Breast epithelium (tissue), 4 donors: Measurements from ENCODE around the gene COL15A1. TPM values are rescaled to one million over a fixed set of nuclear protein-coding genes. Genes with fewer than 3 reads are reported as not detected.

Experiments
- DNase-seq, 2 donors: peaks; one replicate each; pipeline ENCODE4 v3.0.0-alpha.2; 2019; ENCODE audit warnings: low spot score in 2 of 2
- H3K27ac ChIP-seq, 2 donors: fragments of 200-600 bp; sonication (generic) in 1 of 2; one replicate each; pipeline ENCODE4 v1.5.1; 2016 to 2019; ENCODE audit warnings: mild to moderate bottlenecking in 1 of 2
- H3K27me3 ChIP-seq, 2 donors: fragments of 200-600 bp; sonication (generic) in 1 of 2; one replicate each; pipeline versions ENCODE4 v1.5.1 to v1.6.0; 2017 to 2019; ENCODE audit warnings: control low read depth in 1 of 2, mild to moderate bottlenecking in 1 of 2
- H3K36me3 ChIP-seq: fragments of 200-600 bp; one replicate; pipeline ENCODE4 v1.5.1; 2019
- H3K4me1 ChIP-seq, 2 donors: fragments of 200-600 bp; sonication (generic); one replicate each; pipeline ENCODE4 v1.5.1; 2016 to 2019; ENCODE audit warnings: control low read depth in 1 of 2
- H3K4me3 ChIP-seq, 3 donors: fragments of 200-600 bp; sonication (generic); 1 replicate in 2 of 3; 2 replicates in 1 of 3; pipeline ENCODE4 v1.5.1; 2016 to 2019; ENCODE audit warnings: mild to moderate bottlenecking in 3 of 3, moderate library complexity in 2 of 3
- H3K9me3 ChIP-seq, 2 donors: fragments of 200-600 bp; sonication (generic) in 1 of 2; one replicate each; pipeline ENCODE4 v1.5.1; 2016 to 2019; ENCODE audit warnings: control low read depth in 1 of 2
- CTCF ChIP-seq, 3 donors: fragments of 450-650 bp; IDR thresholded peaks; one replicate each; pipeline ENCODE4 v1.5.1; 2016 to 2017; ENCODE audit warnings: antibody characterized with exemption in 3 of 3, mild to moderate bottlenecking in 3 of 3, moderate library complexity in 3 of 3
- POLR2A ChIP-seq: fragments of 450-650 bp; IDR thresholded peaks from one replicate; pipeline ENCODE4 v1.6.1; 2016; ENCODE audit warnings: antibody characterized with exemption, mild to moderate bottlenecking, moderate library complexity
- POLR2AphosphoS5 ChIP-seq, 3 donors: sonication (generic); formaldehyde crosslinking; IDR thresholded peaks; one replicate each; pipeline ENCODE4 v1.6.1; 2017; ENCODE audit warnings: antibody characterized with exemption in 3 of 3
- intact Hi-C: fragments of 100-400 bp; cut with DNase I; formaldehyde crosslinking; loops from one replicate; pipeline ENCODE4 v1.15.1; 2023; ENCODE audit warnings: low total_unique reads
- total RNA-seq, 3 donors: library from RNA; depleted of rRNA; stranded (reverse); fragments of >200 nt; gene quantifications; one replicate each; pipeline ENCODE4 v1.1.0, GENCODE V29; 2016

COL15A1 gene
- total RNA-seq, 3 donors from 2014 or later = 13.9 to 47.8 (median 32.4) TPM

DNA sequence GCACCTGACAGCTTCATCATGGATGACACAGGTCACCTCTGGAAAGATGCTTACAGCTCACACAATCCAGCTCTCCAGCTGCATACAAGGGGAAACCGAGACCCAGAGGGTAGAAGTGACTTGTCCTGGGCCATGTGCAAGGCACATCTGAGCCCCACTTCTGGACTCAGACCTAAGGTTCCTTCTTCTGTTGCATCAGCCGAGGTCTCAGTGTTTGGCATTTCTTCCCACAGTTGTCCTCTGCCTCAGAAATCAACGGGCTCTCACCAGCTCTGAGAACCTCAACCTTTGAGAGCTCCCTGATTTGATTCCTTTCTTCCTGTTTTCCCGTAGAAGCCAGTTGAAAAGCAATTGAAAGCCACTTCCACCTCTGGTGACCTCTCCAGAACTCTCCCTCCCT lies 38.7 kb upstream of the COL15A1 start:
- intact Hi-C loops = no loop called here
- Histone ChIP-seq H3K4me3 (no peak overlapping the region), H3K36me3 (no peaks in the 10 kb centered on the region), H3K27ac (no peak overlapping the region), H3K27me3 (no peaks in the 10 kb centered on the region), H3K4me1 (no peaks in the 10 kb centered on the region), H3K9me3 (no peaks in the 10 kb centered on the region)
- TF ChIP-seq POLR2A = no peak
- no peak for TF ChIP-seq POLR2AphosphoS5 (IDR thresholded peaks at IDR 0.05)
- no peak for TF ChIP-seq CTCF (IDR thresholded peaks at IDR 0.05)
- no peak for DNase-seq

- Histone ChIP-seq H3K9me3 (no peaks in the 10 kb centered on the region), H3K27ac (peak overlapping the region in 1 of 2 donors; percentile 64), H3K4me1 (no peaks in the 10 kb centered on the region), H3K36me3 (no peaks in the 10 kb centered on the region), H3K4me3 (no peak overlapping the region), H3K27me3 (no peaks in the 10 kb centered on the region)
- no peak for TF ChIP-seq POLR2AphosphoS5 (IDR thresholded peaks at IDR 0.05)
- no peak for TF ChIP-seq POLR2A
- TF ChIP-seq CTCF (IDR thresholded peaks at IDR 0.05) = no peak
- intact Hi-C loops = no loop called here
- DNase-seq = no peak
Observed at GRCh38 chr9:98906273-98907040, 37.2 kb upstream of the COL15A1 start.

- no peak for DNase-seq
- H3K36me3 ChIP-seq = no peaks in the 10 kb centered on the region
- no peak for TF ChIP-seq POLR2AphosphoS5 (IDR thresholded peaks at IDR 0.05)
- TF ChIP-seq CTCF (IDR thresholded peaks at IDR 0.05) = no peak
- no peak for TF ChIP-seq POLR2A
Observed at GRCh38 chr9:98907055-98907454, 36.7 kb upstream of the COL15A1 start.

GRCh38 chr9:98908897-98909634 lies 34.6 kb upstream of the COL15A1 start:
- no peak for DNase-seq
- intact Hi-C loops = no loop called here
- peak overlapping the region in 1 of 2 donors; percentile 76 for H3K27ac ChIP-seq

More at GRCh38 chr9:98907055-98907454, 36.7 kb upstream of the COL15A1 start:
- no peaks in the 10 kb centered on the region for H3K4me1 ChIP-seq
- H3K27me3 ChIP-seq = no peaks in the 10 kb centered on the region
- no peak overlapping the region for H3K4me3 ChIP-seq
- peak overlapping the region in 1 of 2 donors; percentile 64 for H3K27ac ChIP-seq
- intact Hi-C loops = no loop called here
- no peaks in the 10 kb centered on the region for H3K9me3 ChIP-seq

More at GRCh38 chr9:98908897-98909634, 34.6 kb upstream of the COL15A1 start:
- Histone ChIP-seq H3K9me3 (no peaks in the 10 kb centered on the region), H3K4me3 (no peak overlapping the region), H3K36me3 (no peaks in the 10 kb centered on the region), H3K27me3 (no peaks in the 10 kb centered on the region), H3K4me1 (no peaks in the 10 kb centered on the region)
- TF ChIP-seq POLR2AphosphoS5 (IDR thresholded peaks at IDR 0.05) = no peak
- no peak for TF ChIP-seq CTCF (IDR thresholded peaks at IDR 0.05)
- TF ChIP-seq POLR2A = no peak
